ENCODE data around the gene IL10RA. TPM values are rescaled to one million over a fixed set of nuclear protein-coding genes. Genes with fewer than 3 reads are reported as not detected.

Gene IL10RA
- total and polyA plus RNA-seq, 11 donors = 2.1 to 49.0 (median 5.8) TPM

GRCh38 chr11:117993988-117994745 lies 8.0 kb downstream of the IL10RA start:
- TF ChIP-seq POLR2A (IDR thresholded peaks at IDR 0.05) (no peak), CTCF (IDR thresholded peaks at IDR 0.05) (no peak)
- no peaks in the 10 kb centered on the region for H3K9me3 ChIP-seq
- peaks cover 0 to 100% (median 0%) of the 10 kb centered on the region in 9 donors for H3K36me3 ChIP-seq
- intact Hi-C loops (cut with DNase I) = no loop called here
- DNase-seq (peak in 3 of 5 donors; percentile 32 to 76 (median 54)), ATAC-seq (peak; percentile 27 to 82 (median 70))
- peak overlapping the region in 1 of 12 donors; percentile 99 for H3K27ac ChIP-seq
- peaks cover 0 to 2% (median 0%) of the 10 kb centered on the region in 9 donors for H3K27me3 ChIP-seq
- H3K4me3 ChIP-seq = peak overlapping the region in 1 of 12 donors; percentile 24
- WGBS, 4 donors = 68 to 72% (median 71%) methylated on average over 9 of the region's 9 CpGs
- H3K4me1 ChIP-seq = peaks cover 0 to 98% (median 0%) of the 10 kb centered on the region in 12 donors

GRCh38 chr11:117995472-117995871 lies 9.3 kb downstream of the IL10RA start:
- 93 to 97% (median 96%) methylated on average over 11 of the region's 11 CpGs for WGBS, 4 donors
- peak overlapping the region in 1 of 12 donors; percentile 99 for H3K27ac ChIP-seq
- H3K4me1 ChIP-seq = peaks cover 0 to 98% (median 0%) of the 10 kb centered on the region in 12 donors
- H3K9me3 ChIP-seq = no peaks in the 10 kb centered on the region
- peaks cover 0 to 98% (median 0%) of the 10 kb centered on the region in 9 donors for H3K36me3 ChIP-seq
- intact Hi-C loops (cut with DNase I) = no loop called here
- ATAC-seq = no peak
- DNase-seq = no peak
- no peaks in the 10 kb centered on the region for H3K27me3 ChIP-seq
- TF ChIP-seq CTCF (IDR thresholded peaks at IDR 0.05) (no peak), POLR2A (IDR thresholded peaks at IDR 0.05) (no peak)
- H3K4me3 ChIP-seq = no peak overlapping the region

- 86 to 97% (median 94%) methylated on average over 3 to 4 of the region's 4 CpGs for WGBS, 4 donors
- no peak for ATAC-seq
- peaks cover 0 to 98% (median 0%) of the 10 kb centered on the region in 12 donors for H3K4me1 ChIP-seq
Observed at GRCh38 chr11:117996058-117996457, 9.9 kb downstream of the IL10RA start.

More at GRCh38 chr11:117996058-117996457, 9.9 kb downstream of the IL10RA start:
- Histone ChIP-seq H3K36me3 (peaks cover 0 to 92% (median 0%) of the 10 kb centered on the region in 9 donors), H3K9me3 (no peaks in the 10 kb centered on the region), H3K4me3 (no peak overlapping the region), H3K27ac (peak overlapping the region in 1 of 12 donors; percentile 99), H3K27me3 (no peaks in the 10 kb centered on the region)
- no peak for DNase-seq
- intact Hi-C loops (cut with DNase I) = no loop called here
- TF ChIP-seq CTCF (IDR thresholded peaks at IDR 0.05) = no peak
- TF ChIP-seq POLR2A (IDR thresholded peaks at IDR 0.05) = no peak
